Heart left ventricle (tissue), 16 donors: ENCODE measurements around the gene BRSK2. TPM values are rescaled to one million over a fixed set of nuclear protein-coding genes. Genes with fewer than 3 reads are reported as not detected.
A peak's percentile ranks its signal among the peaks of the same experiment; 100 is the strongest.

ENCODE experiments used
- ATAC-seq, 4 donors: fragments of 200-7000 bp; cut with Tn5 transposase; one replicate each; pipeline ENCODE4 v1.9.1; 2020 to 2022; ENCODE audit warnings: moderate library complexity in 4 of 4, mild to moderate bottlenecking in 3 of 4, moderate number of reproducible peaks in 1 of 4
- DNase-seq, 5 donors: peaks; one replicate each; pipeline ENCODE4 v3.0.0-alpha.2; 2020
- H3K27ac ChIP-seq, 12 donors: fragments of 200-600 bp; sonication (generic) in 4 of 12; one replicate each; pipeline versions ENCODE4 v1.5.0 to v1.8.0; 2016 to 2022; ENCODE audit warnings: mild to moderate bottlenecking in 2 of 12
- H3K27me3 ChIP-seq, 9 donors: fragments of 200-600 bp; sonication (generic) in 2 of 9; one replicate each; pipeline versions ENCODE4 v1.5.1 to v1.8.0; 2016 to 2022; ENCODE audit warnings: mild to moderate bottlenecking in 3 of 9
- H3K36me3 ChIP-seq, 9 donors: fragments of 200-600 bp; sonication (generic) in 2 of 9; one replicate each; pipeline versions ENCODE4 v1.5.0 to v1.8.0; 2018 to 2022; ENCODE audit warnings: mild to moderate bottlenecking in 2 of 9
- H3K4me1 ChIP-seq, 12 donors: fragments of 200-600 bp; sonication (generic) in 4 of 12; one replicate each; pipeline versions ENCODE4 v1.5.0 to v1.8.0; 2016 to 2022; ENCODE audit warnings: mild to moderate bottlenecking in 3 of 12
- H3K4me3 ChIP-seq, 12 donors: fragments of 200-600 bp; sonication (generic) in 4 of 12; one replicate each; pipeline versions ENCODE4 v1.5.0 to v1.8.0; 2017 to 2022; ENCODE audit warnings: mild to moderate bottlenecking in 9 of 12, moderate library complexity in 4 of 12
- H3K9me3 ChIP-seq, 12 donors: fragments of 200-600 bp; sonication (generic) in 4 of 12; one replicate each; pipeline versions ENCODE4 v1.5.0 to v1.8.0; 2016 to 2022; ENCODE audit warnings: mild to moderate bottlenecking in 1 of 12
- POLR2A ChIP-seq, 2 donors: fragments of 450-650 bp; IDR thresholded peaks; one replicate each; pipeline ENCODE4 v1.6.1; 2017; ENCODE audit warnings: antibody characterized with exemption in 2 of 2, mild to moderate bottlenecking in 2 of 2, moderate library complexity in 2 of 2
- WGBS, 4 donors: extraction: QIAGEN DNeasy Blood & Tissue Kit in 2 of 4; methylation state at CpG; one replicate each; pipeline versions ENCODE4 v1.1.5 to v1.1.7; 2013 to 2018; 5-methylcytosine and 5-hydroxymethylcytosine counted together
- intact Hi-C, 10 donors: fragments of 100-400 bp; cut with DNase I; formaldehyde crosslinking; loops; one replicate each; pipeline versions ENCODE4 v1.11.1 to v1.14.2; 2022
- polyA plus RNA-seq, 2 donors: library from polyadenylated mRNA; stranded (reverse); fragments of 200-250 nt; gene quantifications; one replicate each; pipeline ENCODE4 v1.2.3, GENCODE V29; 2013
- total RNA-seq, 9 donors: library from RNA; depleted of rRNA in 2 of 9; stranded (reverse); fragments of >200 nt in 2 of 9; fragmentation: NEBNext Ultra II Directional in 3 of 9; extraction: Animal tissue kit (Norgen Biotek cat#: 25700) in 3 of 9; gene quantifications; one replicate each; pipeline versions ENCODE4 v1.1.0 to v1.2.4, GENCODE V29; 2016 to 2023
- TF ChIP-seq, protein P1 (sequence below), 12 donors: fragments of 200-600 bp; sonication (generic) in 4 of 12; IDR thresholded peaks; one replicate each; pipeline versions ENCODE4 v1.5.0 to v1.8.0; 2018 to 2022; ENCODE audit warnings: antibody characterized with exemption in 12 of 12, mild to moderate bottlenecking in 5 of 12
- donor health status: ischemic (EF 13 %, LVEDD 7.1; RV severe dilation, severe dysfunction).
- donor health status: healthy with polysubstance abuse.
- donor health status: DM: no; HTN: yes; CAD: no.
- donor health status: DM: no; HTN: no; CAD: no.
- donor health status: ischemic (EF 25% LVEDD 6.9; RV normal size, moderate dysfunction).
- donor health status: ischemic (EF 25% LVEDD 5.7; RV mildly dilated, moderate dysfunction).
- donor health status: healthy.
- donor health status: DM: yes; HTN: yes; CAD: no.
- donor health status: ischemic (EF 35%, LVEDD 5.7; RV mildly dilated, moderate dysfunction).
- donor health status: nonischemic (EF 11% LVEDD 7.7; RV severe dilation, severe dysfunction).
- donor health status: DM: yes; HTN: yes; CAD: no.
- donor health status: PGD.
- donor health status: ischemic (EF 29% LVEDD 5.4; RV normal size, mild dysfunction).
- donor health status: nonischemic (EF 23%, LVEDD 6.1; RV moderate dilation, normal function).

Gene BRSK2
- total and polyA plus RNA-seq, 11 donors = 0.16 to 1.3 (median 0.61) TPM; not detected in 1

GRCh38 chr11:1496761-1497095, 107.0 kb downstream of the BRSK2 start:
- DNase-seq = no peak
- 62 to 72% (median 67%) methylated on average over 3 of the region's 3 CpGs for WGBS, 4 donors
- intact Hi-C loops = no loop called here

GRCh38 chr11:1497600-1497999, 107.9 kb downstream of the BRSK2 start:
- Histone ChIP-seq H3K4me3 (no peak overlapping the region), H3K9me3 (peaks cover 0 to 5% (median 0%) of the 10 kb centered on the region in 12 donors), H3K27ac (peak overlapping the region in 2 of 12 donors; percentile 24 to 44), H3K36me3 (peaks cover 0 to 6% (median 0%) of the 10 kb centered on the region in 9 donors), H3K4me1 (peaks cover 6 to 56% (median 29%) of the 10 kb centered on the region in 12 donors), H3K27me3 (no peaks in the 10 kb centered on the region)
- peak in 2 of 5 donors; percentile 22 to 26 for DNase-seq
- no peak for ATAC-seq
- 67 to 78% (median 69%) methylated on average over 5 of the region's 5 CpGs for WGBS, 4 donors
- intact Hi-C loops = no loop called here
- TF ChIP-seq, protein P1, sequence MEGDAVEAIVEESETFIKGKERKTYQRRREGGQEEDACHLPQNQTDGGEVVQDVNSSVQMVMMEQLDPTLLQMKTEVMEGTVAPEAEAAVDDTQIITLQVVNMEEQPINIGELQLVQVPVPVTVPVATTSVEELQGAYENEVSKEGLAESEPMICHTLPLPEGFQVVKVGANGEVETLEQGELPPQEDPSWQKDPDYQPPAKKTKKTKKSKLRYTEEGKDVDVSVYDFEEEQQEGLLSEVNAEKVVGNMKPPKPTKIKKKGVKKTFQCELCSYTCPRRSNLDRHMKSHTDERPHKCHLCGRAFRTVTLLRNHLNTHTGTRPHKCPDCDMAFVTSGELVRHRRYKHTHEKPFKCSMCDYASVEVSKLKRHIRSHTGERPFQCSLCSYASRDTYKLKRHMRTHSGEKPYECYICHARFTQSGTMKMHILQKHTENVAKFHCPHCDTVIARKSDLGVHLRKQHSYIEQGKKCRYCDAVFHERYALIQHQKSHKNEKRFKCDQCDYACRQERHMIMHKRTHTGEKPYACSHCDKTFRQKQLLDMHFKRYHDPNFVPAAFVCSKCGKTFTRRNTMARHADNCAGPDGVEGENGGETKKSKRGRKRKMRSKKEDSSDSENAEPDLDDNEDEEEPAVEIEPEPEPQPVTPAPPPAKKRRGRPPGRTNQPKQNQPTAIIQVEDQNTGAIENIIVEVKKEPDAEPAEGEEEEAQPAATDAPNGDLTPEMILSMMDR (IDR thresholded peaks at IDR 0.05) = no peak
- no peak for TF ChIP-seq POLR2A (IDR thresholded peaks at IDR 0.05)

More at GRCh38 chr11:1496761-1497095, 107.0 kb downstream of the BRSK2 start:
- Histone ChIP-seq H3K36me3 (peaks cover 0 to 6% (median 0%) of the 10 kb centered on the region in 9 donors), H3K4me1 (peaks cover 0 to 52% (median 22%) of the 10 kb centered on the region in 12 donors), H3K27me3 (no peaks in the 10 kb centered on the region), H3K27ac (peak overlapping the region in 1 of 12 donors; percentile 24), H3K4me3 (no peak overlapping the region), H3K9me3 (peaks cover 0 to 5% (median 0%) of the 10 kb centered on the region in 12 donors)
- no peak for ATAC-seq
- TF ChIP-seq POLR2A (IDR thresholded peaks at IDR 0.05) = no peak
- TF ChIP-seq, protein P1 (IDR thresholded peaks at IDR 0.05) = no peak

GRCh38 chr11:1498262-1498661, 108.5 kb downstream of the BRSK2 start:
- WGBS, 4 donors = 92 to 95% (median 93%) methylated on average over 13 of the region's 13 CpGs
- peaks cover 0 to 5% (median 0%) of the 10 kb centered on the region in 12 donors for H3K9me3 ChIP-seq
- H3K27ac ChIP-seq = no peak overlapping the region
- ATAC-seq (no peak), DNase-seq (no peak)
- intact Hi-C loops = no loop called here
- H3K4me1 ChIP-seq = peaks cover 13 to 56% (median 34%) of the 10 kb centered on the region in 12 donors
- no peaks in the 10 kb centered on the region for H3K27me3 ChIP-seq
- no peak overlapping the region for H3K4me3 ChIP-seq
- TF ChIP-seq, protein P1 (IDR thresholded peaks at IDR 0.05) = no peak
- no peak for TF ChIP-seq POLR2A (IDR thresholded peaks at IDR 0.05)
- H3K36me3 ChIP-seq = peaks cover 0 to 6% (median 0%) of the 10 kb centered on the region in 9 donors

GRCh38 chr11:1499261-1499890, 109.6 kb downstream of the BRSK2 start:
- DNase-seq (peak in 2 of 5 donors; percentile 18 to 49), ATAC-seq (no peak)
- TF ChIP-seq, protein P1 (IDR thresholded peaks at IDR 0.05) = no peak
- TF ChIP-seq POLR2A (IDR thresholded peaks at IDR 0.05) = no peak
- Histone ChIP-seq H3K36me3 (peaks cover 0 to 6% (median 0%) of the 10 kb centered on the region in 9 donors), H3K4me3 (no peak overlapping the region), H3K27me3 (no peaks in the 10 kb centered on the region), H3K27ac (no peak overlapping the region), H3K4me1 (peaks cover 21 to 66% (median 39%) of the 10 kb centered on the region in 12 donors), H3K9me3 (peaks cover 0 to 5% (median 0%) of the 10 kb centered on the region in 12 donors)
- 88 to 98% (median 91%) methylated on average over 14 to 28 of the region's 28 CpGs for WGBS, 4 donors
- intact Hi-C loops = no loop called here
